GM06990 (cell line): Measurements from ENCODE around the gene ITGAL.

Experiments
- DNase-seq: peaks from one replicate; pipeline ENCODE4 v3.0.0-alpha.2; 2011; ENCODE audit not compliant: insufficient read length; ENCODE audit errors: extremely low read depth
- H3K27me3 ChIP-seq: replicated peaks from 2 replicates; pipeline ENCODE4 v1.6.0; 2011; ENCODE audit warnings: low read length; ENCODE audit not compliant: control insufficient read depth, insufficient read depth
- H3K36me3 ChIP-seq: 2 replicates; pipeline ENCODE4 v1.5.1; 2011; ENCODE audit warnings: low read length; ENCODE audit not compliant: control insufficient read depth, insufficient read depth
- H3K4me3 ChIP-seq: replicated peaks from 2 replicates; pipeline ENCODE4 v1.5.1; 2011; ENCODE audit warnings: low read depth, mild to moderate bottlenecking, control low read depth, low read length
- TF ChIP-seq, protein P1 (sequence below): IDR thresholded peaks from 2 replicates; pipeline ENCODE4 v1.5.1; 2011; ENCODE audit warnings: low read length, control low read depth, mild to moderate bottlenecking, inconsistent platforms; ENCODE audit not compliant: insufficient read depth, poor library complexity, severe bottlenecking

The ITGAL gene

DNA sequence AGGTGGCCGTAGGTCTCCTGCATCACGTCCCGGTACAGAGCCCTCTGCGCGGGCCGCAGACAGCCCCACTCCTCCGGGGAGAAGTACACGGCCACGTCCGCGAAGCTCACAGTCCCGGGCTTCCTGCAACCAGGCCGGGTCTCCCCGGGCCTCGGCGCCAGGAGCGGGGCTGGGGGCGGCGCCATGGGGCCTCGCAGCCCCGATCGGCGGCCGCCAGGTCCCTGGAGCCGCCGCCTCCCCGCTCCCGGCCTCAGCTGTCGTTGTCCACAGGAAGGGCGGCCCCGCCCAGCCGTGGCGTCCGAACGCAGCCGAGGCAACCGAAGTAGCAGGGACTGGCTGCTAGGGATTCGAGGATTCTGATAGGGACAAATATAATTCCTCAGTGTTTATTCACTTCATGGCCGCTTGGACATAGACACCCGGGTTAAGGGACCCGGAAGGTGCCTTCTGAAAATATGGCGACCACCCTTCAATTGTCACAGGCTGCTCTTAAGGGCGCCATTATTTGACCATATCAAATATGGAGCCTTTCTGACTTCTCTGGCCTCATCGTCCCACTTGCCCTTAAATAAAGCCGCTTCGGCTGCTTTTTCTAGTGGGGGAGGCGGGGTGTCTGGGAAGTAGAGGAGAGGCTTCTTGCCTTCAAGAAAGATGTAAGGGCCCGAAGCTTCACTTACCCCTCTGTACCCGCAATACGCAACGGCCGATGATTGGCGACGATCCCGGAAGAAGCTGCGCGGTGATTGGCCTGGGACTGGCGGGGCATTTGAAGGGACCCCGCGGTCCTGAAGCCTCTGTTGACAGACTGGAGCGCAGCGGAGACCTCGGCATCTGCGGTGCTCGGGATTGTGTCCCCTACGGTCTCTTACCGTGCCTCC, 99.1 kb downstream of the ITGAL start, which contains the start of gene ZNF688:
ZNF688 (minus strand) TSS at position 270 of the 878 bp plus-strand sequence; CDS start at position 185, 85 bp downstream.
- no peaks in the 10 kb centered on the region for H3K27me3 ChIP-seq
- no peaks in the 10 kb centered on the region; the same call in 1 of the 2 replicates for H3K36me3 ChIP-seq
- TF ChIP-seq, protein P1, sequence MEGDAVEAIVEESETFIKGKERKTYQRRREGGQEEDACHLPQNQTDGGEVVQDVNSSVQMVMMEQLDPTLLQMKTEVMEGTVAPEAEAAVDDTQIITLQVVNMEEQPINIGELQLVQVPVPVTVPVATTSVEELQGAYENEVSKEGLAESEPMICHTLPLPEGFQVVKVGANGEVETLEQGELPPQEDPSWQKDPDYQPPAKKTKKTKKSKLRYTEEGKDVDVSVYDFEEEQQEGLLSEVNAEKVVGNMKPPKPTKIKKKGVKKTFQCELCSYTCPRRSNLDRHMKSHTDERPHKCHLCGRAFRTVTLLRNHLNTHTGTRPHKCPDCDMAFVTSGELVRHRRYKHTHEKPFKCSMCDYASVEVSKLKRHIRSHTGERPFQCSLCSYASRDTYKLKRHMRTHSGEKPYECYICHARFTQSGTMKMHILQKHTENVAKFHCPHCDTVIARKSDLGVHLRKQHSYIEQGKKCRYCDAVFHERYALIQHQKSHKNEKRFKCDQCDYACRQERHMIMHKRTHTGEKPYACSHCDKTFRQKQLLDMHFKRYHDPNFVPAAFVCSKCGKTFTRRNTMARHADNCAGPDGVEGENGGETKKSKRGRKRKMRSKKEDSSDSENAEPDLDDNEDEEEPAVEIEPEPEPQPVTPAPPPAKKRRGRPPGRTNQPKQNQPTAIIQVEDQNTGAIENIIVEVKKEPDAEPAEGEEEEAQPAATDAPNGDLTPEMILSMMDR: no peak
- peak; percentile 92 for DNase-seq
- peak within 1 kb of the TSS; percentile 65 for H3K4me3 ChIP-seq
